Ecto neural progenitor cell (in vitro differentiated cells): ENCODE results near the gene LRRTM4.
A peak's percentile ranks its signal among the peaks of the same experiment; 100 is the strongest.
"Not testable (repeated sequence)": the region's sequence is repeated elsewhere in the genome, so short reads cannot be mapped to it uniquely, and the experiment has no call there.

Source experiments
- DNase-seq: peaks from one replicate; pipeline ENCODE4 v3.0.0-alpha.2; 2018; ENCODE audit warnings: low spot score

LRRTM4 gene

GRCh38 chr2:77081597-77081996 lies 440.6 kb downstream of the LRRTM4 start:
- no peak for DNase-seq

GRCh38 chr2:77064324-77064723 lies 457.9 kb downstream of the LRRTM4 start:
- DNase-seq, result no peak

- DNase-seq, result peak; percentile 56
These were observed 467.2 kb downstream of the LRRTM4 start for GRCh38 chr2:77054938-77055337.

GRCh38 chr2:77046339-77046738 lies 475.8 kb downstream of the LRRTM4 start:
- no peak for DNase-seq

- not testable (repeated sequence) for DNase-seq
These were observed 476.7 kb downstream of the LRRTM4 start for GRCh38 chr2:77045456-77045855.

GRCh38 chr2:77034445-77034844 lies 487.7 kb downstream of the LRRTM4 start:
- no peak for DNase-seq

GRCh38 chr2:77029237-77029636 lies 492.9 kb downstream of the LRRTM4 start:
- not testable (repeated sequence) for DNase-seq

- DNase-seq, result no peak
These were observed 494.1 kb downstream of the LRRTM4 start for GRCh38 chr2:77028032-77028600.

GRCh38 chr2:77025714-77026113 lies 496.5 kb downstream of the LRRTM4 start:
- DNase-seq, result no peak

- no peak for DNase-seq
These were observed 501.0 kb downstream of the LRRTM4 start for GRCh38 chr2:77021161-77021560.

GRCh38 chr2:77018219-77018618 lies 504.0 kb downstream of the LRRTM4 start:
- DNase-seq, result no peak

- DNase-seq, result no peak
These were observed 504.8 kb downstream of the LRRTM4 start for GRCh38 chr2:77017355-77017745.

GRCh38 chr2:77016443-77017354 lies 505.5 kb downstream of the LRRTM4 start:
- DNase-seq, result no peak

GRCh38 chr2:77013953-77014352 lies 508.2 kb downstream of the LRRTM4 start:
- DNase-seq, result no peak

- no peak for DNase-seq
These were observed 508.7 kb downstream of the LRRTM4 start for GRCh38 chr2:77013457-77013856.

GRCh38 chr2:77009307-77009706 lies 512.9 kb downstream of the LRRTM4 start:
- no peak for DNase-seq

- DNase-seq, result no peak
These were observed 513.3 kb downstream of the LRRTM4 start for GRCh38 chr2:77008853-77009252.

GRCh38 chr2:77007686-77008085 lies 514.5 kb downstream of the LRRTM4 start:
- DNase-seq, result no peak

GRCh38 chr2:77005522-77005921 lies 516.7 kb downstream of the LRRTM4 start:
- no peak for DNase-seq

GRCh38 chr2:77001895-77002294 lies 520.3 kb downstream of the LRRTM4 start:
- DNase-seq, result no peak

- DNase-seq, result no peak
These were observed 523.5 kb downstream of the LRRTM4 start for GRCh38 chr2:76998704-76999103.

- no peak for DNase-seq
These were observed 524.0 kb downstream of the LRRTM4 start for GRCh38 chr2:76998152-76998551.

- no peak for DNase-seq
These were observed 524.9 kb downstream of the LRRTM4 start for GRCh38 chr2:76997296-76997695.
